ENCODE data around the gene DROSHA. TPM values are rescaled to one million over a fixed set of nuclear protein-coding genes. Genes with fewer than 3 reads are reported as not detected.
"Not testable (repeated sequence)": the region's sequence is repeated elsewhere in the genome, so short reads cannot be mapped to it uniquely, and the experiment has no call there.

Gene DROSHA
- total RNA-seq, 1 experiment from 2014 or later: 59.5 TPM

GRCh38 chr5:31415960-31416359, 115.9 kb downstream of the DROSHA start:
- no peak for DNase-seq (ENCODE audit: low read depth)

GRCh38 chr5:31415009-31415923, 116.6 kb downstream of the DROSHA start:
- no peak for DNase-seq (ENCODE audit: low read depth)

- DNase-seq (ENCODE audit: low read depth): no peak
Observed at GRCh38 chr5:31413030-31413812, 118.7 kb downstream of the DROSHA start.

GRCh38 chr5:31412324-31412723, 119.6 kb downstream of the DROSHA start:
- no peak for DNase-seq (ENCODE audit: low read depth)

- DNase-seq (ENCODE audit: low read depth): no peak
Observed at GRCh38 chr5:31410089-31410488, 121.8 kb downstream of the DROSHA start.

GRCh38 chr5:31408814-31409213, 123.1 kb downstream of the DROSHA start:
- DNase-seq (ENCODE audit: low read depth): peak; percentile 68

- peak; percentile 7 for DNase-seq (ENCODE audit: low read depth)
Observed at GRCh38 chr5:31407921-31408693, 123.8 kb downstream of the DROSHA start.

GRCh38 chr5:31404325-31404724, 127.6 kb downstream of the DROSHA start:
- DNase-seq (ENCODE audit: low read depth): no peak

GRCh38 chr5:31401691-31402090, 130.2 kb downstream of the DROSHA start:
- DNase-seq (ENCODE audit: low read depth): no peak

GRCh38 chr5:31397926-31398557, 133.9 kb downstream of the DROSHA start:
- no peak for DNase-seq (ENCODE audit: low read depth)

GRCh38 chr5:31396611-31397295, 135.1 kb downstream of the DROSHA start:
- no peak for DNase-seq (ENCODE audit: low read depth)

GRCh38 chr5:31395450-31396045, 136.3 kb downstream of the DROSHA start:
- not testable (repeated sequence) for DNase-seq (ENCODE audit: low read depth)

- DNase-seq (ENCODE audit: low read depth): no peak
Observed at GRCh38 chr5:31393126-31393525, 138.8 kb downstream of the DROSHA start.

- DNase-seq (ENCODE audit: low read depth): no peak
Observed at GRCh38 chr5:31392061-31392460, 139.8 kb downstream of the DROSHA start.

GRCh38 chr5:31390256-31390655, 141.6 kb downstream of the DROSHA start:
- DNase-seq (ENCODE audit: low read depth): no peak

- DNase-seq (ENCODE audit: low read depth): peak; percentile 17
Observed at GRCh38 chr5:31385774-31386537, 145.9 kb downstream of the DROSHA start.

- DNase-seq (ENCODE audit: low read depth): no peak
Observed at GRCh38 chr5:31383734-31384133, 148.2 kb downstream of the DROSHA start.

- DNase-seq (ENCODE audit: low read depth): no peak
Observed at GRCh38 chr5:31382051-31382878, 149.6 kb downstream of the DROSHA start.

GRCh38 chr5:31381299-31381698, 150.6 kb downstream of the DROSHA start:
- no peak for DNase-seq (ENCODE audit: low read depth)

Measured in Daoy (cell line).